HepG2 (cell line): ENCODE results near the gene ABL2. TPM values are rescaled to one million over a fixed set of nuclear protein-coding genes. Genes with fewer than 3 reads are reported as not detected.

Experiments used
- BORCS8-MEF2B ChIP-seq: sonication (generic); formaldehyde crosslinking; IDR thresholded peaks from 2 replicates; pipeline ENCODE4 v1.8.0; 2022; ENCODE audit warnings: mild to moderate bottlenecking, missing genetic modification reagents
- DNMT1 ChIP-seq: sonication (generic); formaldehyde crosslinking; IDR thresholded peaks from 2 replicates; pipeline ENCODE4 v1.5.1; 2020; ENCODE audit warnings: mild to moderate bottlenecking, missing genetic modification reagents
- HIC2 ChIP-seq: sonication (generic); formaldehyde crosslinking; IDR thresholded peaks from 2 replicates; pipeline ENCODE4 v1.9.0; 2022; ENCODE audit warnings: low read depth, missing genetic modification reagents
- NONO ChIP-seq, 2 experiments: fragments of 450-650 bp in 1 of 2; sonication (generic) in 1 of 2; formaldehyde crosslinking in 1 of 2; IDR thresholded peaks in 1 of 2; conservative IDR thresholded peaks in 1 of 2; 2 replicates each; pipeline versions ENCODE4 v1.6.1 to v1.8.0; 2017 to 2022; ENCODE audit warnings: mild to moderate bottlenecking in 1 of 2, missing genetic modification reagents in 1 of 2, moderate library complexity in 1 of 2
- RERE ChIP-seq: IDR thresholded peaks from 2 replicates; pipeline ENCODE4 v1.6.1; 2016; ENCODE audit warnings: low read depth, missing genetic modification reagents, missing compliant biosample characterization
- STAG1 ChIP-seq: sonication (generic); formaldehyde crosslinking; IDR thresholded peaks from 2 replicates; pipeline ENCODE4 v1.4.0; 2020; ENCODE audit warnings: missing genetic modification reagents
- THAP9 ChIP-seq: sonication (generic); formaldehyde crosslinking; IDR thresholded peaks from 2 replicates; pipeline ENCODE4; 2020; ENCODE audit warnings: missing genetic modification reagents, mild to moderate bottlenecking, borderline replicate concordance
- XBP1 ChIP-seq: sonication (generic); formaldehyde crosslinking; IDR thresholded peaks from 2 replicates; pipeline ENCODE4 v1.5.0; 2020; ENCODE audit warnings: missing genetic modification reagents
- ZBTB3 ChIP-seq: sonication (generic); formaldehyde crosslinking; IDR thresholded peaks from 2 replicates; pipeline ENCODE4 v1.4.0; 2020; ENCODE audit warnings: low read depth, mild to moderate bottlenecking, moderate library complexity, missing genetic modification reagents, borderline replicate concordance
- ZNF142 ChIP-seq: sonication (generic); formaldehyde crosslinking; IDR thresholded peaks from 2 replicates; pipeline ENCODE4 v1.4.0; 2020; ENCODE audit warnings: missing genetic modification reagents
- polyA plus RNA-seq, 8 experiments: library from polyadenylated mRNA; depleted of rRNA in 3 of 8; stranded (reverse) in 7 of 8; unstranded in 1 of 8; fragments of >200 nt; fragmentation: Illumina TruSeq in 4 of 8; extraction: Trizol in 4 of 8; gene quantifications; 2 replicates each; pipeline versions ENCODE4 v1.2.1 to v1.2.3, GENCODE V29; 2011 to 2016; ENCODE audit warnings: low read depth in 4 of 8, missing spikeins in 1 of 8, mixed read lengths in 1 of 8; ENCODE audit not compliant: insufficient read depth in 1 of 8
- total RNA-seq, 5 experiments: library from RNA; depleted of rRNA; stranded (reverse); fragments of >200 nt; fragmentation: Illumina TruSeq; extraction: Trizol; gene quantifications; 2 replicates each; pipeline ENCODE4 v1.2.3, GENCODE V29; 2016; ENCODE audit warnings: low read depth in 1 of 5

The ABL2 gene
- total and polyA plus RNA-seq, 2 of the 13 experiments (the other 11 are each of a cell fraction or from before 2014, with no cell fraction given) = 5.8 to 6.0 TPM

GRCh38 chr1:179081687-179082332, 147.7 kb downstream of the ABL2 start, which contains the start of gene TOR3A (continued):
- peak; percentile 71; the same call in 1 of the 2 replicates for TF ChIP-seq ZNF142 (CRISPR knock-in tag)
- TF ChIP-seq BORCS8-MEF2B (CRISPR knock-in tag) = peak; percentile 85
- no peak; the same call in 1 of the 2 replicates for TF ChIP-seq ZBTB3 (CRISPR knock-in tag)
- peak; percentile 14 for TF ChIP-seq STAG1 (CRISPR knock-in tag)
- TF ChIP-seq RERE (CRISPR knock-in tag) = no peak
- TF ChIP-seq HIC2 = no peak
- TF ChIP-seq DNMT1 (CRISPR knock-in tag) = no peak; the same call in 1 of the 2 replicates
- no peak for TF ChIP-seq THAP9 (CRISPR knock-in tag)
- peak; percentile 84; the same call in 1 of the 2 replicates for TF ChIP-seq XBP1 (CRISPR knock-in tag)
- no peak for TF ChIP-seq NONO (IDR thresholded peaks at IDR 0.05)
- TF ChIP-seq NONO (CRISPR knock-in tag; conservative IDR thresholded peaks at IDR 0.05) = no peak
